H1 (cell line): ENCODE results near the gene ZNF525.

ENCODE experiments used
- CTCF ChIP-seq, 3 experiments: IDR thresholded peaks; 1 replicate in 2 of 3; 2 replicates in 1 of 3; pipeline versions ENCODE4 v1.5.1 to v1.6.1; 2011; ENCODE audit warnings: low read length in 3 of 3, mild to moderate bottlenecking in 3 of 3, inconsistent platforms in 2 of 3, low read depth in 1 of 3, moderate library complexity in 1 of 3; ENCODE audit not compliant: insufficient read depth in 1 of 3; ENCODE audit errors: control extremely low read depth in 1 of 3
- EZH2 ChIP-seq: fragments of 200-600 bp; sonication (generic); IDR thresholded peaks from 2 replicates; pipeline ENCODE4 v1.7.1; 2012; ENCODE audit warnings: low read depth, mild to moderate bottlenecking, moderate library complexity, low read length, inconsistent platforms; ENCODE audit not compliant: severe bottlenecking
- GABPA ChIP-seq: IDR thresholded peaks from 2 replicates; pipeline ENCODE4 v1.6.1; 2011; ENCODE audit warnings: mild to moderate bottlenecking, low read length, moderate library complexity, borderline replicate concordance; ENCODE audit not compliant: insufficient read depth
- HDAC2 ChIP-seq, 2 experiments: fragments of 300-600 bp in 1 of 2; sonication (generic) in 1 of 2; IDR thresholded peaks; 2 replicates each; pipeline ENCODE4 v1.6.1; 2011 to 2012; ENCODE audit warnings: low read depth in 2 of 2, low read length in 2 of 2, mild to moderate bottlenecking in 2 of 2, moderate library complexity in 2 of 2, borderline replicate concordance in 1 of 2, inconsistent platforms in 1 of 2
- JUND ChIP-seq: IDR thresholded peaks from 2 replicates; pipeline ENCODE4 v1.6.1; 2011; ENCODE audit warnings: mild to moderate bottlenecking, improper control_type of control experiment, low read length
- KDM5A ChIP-seq: fragments of 200-600 bp; IDR thresholded peaks from 2 replicates; pipeline ENCODE4 v1.7.1; 2012; ENCODE audit warnings: mild to moderate bottlenecking, low read length, inconsistent platforms, mixed read lengths
- MAFK ChIP-seq: IDR thresholded peaks from 2 replicates; pipeline ENCODE4 v1.6.1; 2012; ENCODE audit warnings: low read depth, mild to moderate bottlenecking, improper control_type of control experiment, low read length
- MAX ChIP-seq: IDR thresholded peaks from 2 replicates; pipeline ENCODE4 v1.6.1; 2012; ENCODE audit warnings: inconsistent platforms
- POLR2AphosphoS5 ChIP-seq: IDR thresholded peaks from 2 replicates; pipeline ENCODE4 v1.6.1; 2011; ENCODE audit warnings: low read depth, low read length
- SIX5 ChIP-seq: IDR thresholded peaks from 2 replicates; pipeline ENCODE4 v1.6.1; 2011; ENCODE audit warnings: mild to moderate bottlenecking, low read depth, low read length
- TCF12 ChIP-seq: IDR thresholded peaks from 2 replicates; pipeline ENCODE4 v1.6.1; 2011; ENCODE audit warnings: low read depth, mild to moderate bottlenecking, low read length

GRCh38 chr19:53333463-53334449 lies 31.7 kb upstream of the ZNF525 start, which contains the start of gene ZNF845:
- TF ChIP-seq CTCF (IDR thresholded peaks at IDR 0.05; ENCODE audit: control extremely low read depth in 1 of 3, insufficient read depth in 1 of 3, low read depth in 1 of 3, low read length in 3 of 3) = no peak
- no peak for TF ChIP-seq JUND
- no peak for TF ChIP-seq KDM5A
- no peak for TF ChIP-seq MAX
- TF ChIP-seq HDAC2 (IDR thresholded peaks at IDR 0.05; ENCODE audit: borderline replicate concordance in 1 of 2, low read depth in 2 of 2, low read length in 2 of 2) = no peak
- no peak for TF ChIP-seq GABPA
- no peak for TF ChIP-seq TCF12
- TF ChIP-seq POLR2AphosphoS5 = peak; percentile 74; the same call in 1 of the 2 replicates
- TF ChIP-seq SIX5 = no peak
- no peak for TF ChIP-seq EZH2
- TF ChIP-seq MAFK = no peak
